Ascending aorta (tissue), 2 donors: ENCODE measurements around the gene MTR. TPM values are rescaled to one million over a fixed set of nuclear protein-coding genes. Genes with fewer than 3 reads are reported as not detected.
"Not testable (repeated sequence)": the region's sequence is repeated elsewhere in the genome, so short reads cannot be mapped to it uniquely, and the experiment has no call there.

Experiments used
- DNase-seq, 2 donors: peaks; one replicate each; pipeline ENCODE4 v3.0.0-alpha.2; 2019; ENCODE audit warnings: low spot score in 2 of 2
- H3K27ac ChIP-seq, 2 donors: fragments of 200-600 bp; sonication (generic); one replicate each; pipeline ENCODE4 v1.5.1; 2016 to 2017; ENCODE audit warnings: mild to moderate bottlenecking in 1 of 2
- H3K27me3 ChIP-seq: fragments of 200-600 bp; sonication (generic); one replicate; pipeline ENCODE4 v1.5.1; 2017
- H3K36me3 ChIP-seq, 2 donors: fragments of 200-600 bp; sonication (generic); one replicate each; pipeline ENCODE4 v1.5.1; 2016
- H3K4me1 ChIP-seq, 2 donors: fragments of 200-600 bp; sonication (generic); one replicate each; pipeline ENCODE4 v1.5.1; 2016 to 2017; ENCODE audit warnings: mild to moderate bottlenecking in 1 of 2
- H3K4me3 ChIP-seq, 2 donors: fragments of 200-600 bp; sonication (generic); one replicate each; pipeline ENCODE4 v1.5.1; 2016 to 2017; ENCODE audit warnings: mild to moderate bottlenecking in 1 of 2
- H3K9me3 ChIP-seq, 2 donors: fragments of 200-600 bp; sonication (generic); one replicate each; pipeline ENCODE4 v1.5.1; 2016
- CTCF ChIP-seq, 3 experiments: fragments of 200-600 bp in 2 of 3; fragments of 450-650 bp in 1 of 3; sonication (generic) in 2 of 3; IDR thresholded peaks; one replicate each; pipeline ENCODE4 v1.5.1; 2016 to 2019; ENCODE audit warnings: antibody characterized with exemption in 3 of 3, mild to moderate bottlenecking in 1 of 3, moderate library complexity in 1 of 3
- intact Hi-C: fragments of 100-400 bp; cut with DNase I; formaldehyde crosslinking; loops from one replicate; pipeline ENCODE4 v1.15.1; 2023
- total RNA-seq: library from RNA; depleted of rRNA; stranded (reverse); fragments of >200 nt; gene quantifications from one replicate; pipeline ENCODE4 v1.1.0, GENCODE V29; 2016

The MTR gene
- total RNA-seq, 1 donor from 2014 or later: 36.1 TPM

GRCh38 chr1:236850077-236850979 lies 55.2 kb downstream of the MTR start:
- peaks cover 20 to 72% of the 10 kb centered on the region in 2 donors for H3K36me3 ChIP-seq
- no peak overlapping the region for H3K4me3 ChIP-seq
- DNase-seq: no peak
- no peaks in the 10 kb centered on the region for H3K9me3 ChIP-seq
- intact Hi-C loops: no loop called here
- no peaks in the 10 kb centered on the region for H3K27me3 ChIP-seq
- no peaks in the 10 kb centered on the region for H3K4me1 ChIP-seq
- no peak for TF ChIP-seq CTCF (IDR thresholded peaks at IDR 0.05)
- no peak overlapping the region for H3K27ac ChIP-seq

- Histone ChIP-seq H3K27ac (no peak overlapping the region), H3K36me3 (peaks cover 32 to 80% of the 10 kb centered on the region in 2 donors), H3K4me3 (no peak overlapping the region), H3K9me3 (no peaks in the 10 kb centered on the region), H3K4me1 (no peaks in the 10 kb centered on the region), H3K27me3 (no peaks in the 10 kb centered on the region)
- intact Hi-C loops: no loop called here
- DNase-seq: no peak
- TF ChIP-seq CTCF (IDR thresholded peaks at IDR 0.05): no peak
Measured at GRCh38 chr1:236851871-236852270, 56.8 kb downstream of the MTR start.

GRCh38 chr1:236853921-236854604 lies 59.0 kb downstream of the MTR start:
- H3K27me3 ChIP-seq: no peaks in the 10 kb centered on the region
- peaks cover 35 to 86% of the 10 kb centered on the region in 2 donors for H3K36me3 ChIP-seq
- intact Hi-C loops: no loop called here
- no peak for DNase-seq
- H3K9me3 ChIP-seq: no peaks in the 10 kb centered on the region
- no peak for TF ChIP-seq CTCF (IDR thresholded peaks at IDR 0.05)
- no peaks in the 10 kb centered on the region for H3K4me1 ChIP-seq
- H3K4me3 ChIP-seq: no peak overlapping the region
- peak overlapping the region in 1 of 2 donors; percentile 9 for H3K27ac ChIP-seq

GRCh38 chr1:236854605-236854983 lies 59.5 kb downstream of the MTR start:
- no peaks in the 10 kb centered on the region for H3K4me1 ChIP-seq
- no peak overlapping the region for H3K4me3 ChIP-seq
- H3K9me3 ChIP-seq: no peaks in the 10 kb centered on the region
- peak overlapping the region in 1 of 2 donors; percentile 9 for H3K27ac ChIP-seq
- intact Hi-C loops: no loop called here
- peaks cover 35 to 89% of the 10 kb centered on the region in 2 donors for H3K36me3 ChIP-seq
- no peaks in the 10 kb centered on the region for H3K27me3 ChIP-seq
- TF ChIP-seq CTCF (IDR thresholded peaks at IDR 0.05): no peak
- DNase-seq: no peak

- H3K36me3 ChIP-seq: peaks cover 31 to 92% of the 10 kb centered on the region in 2 donors
- DNase-seq, H3K27ac ChIP-seq, H3K9me3 ChIP-seq, intact Hi-C loops, H3K27me3 ChIP-seq, H3K4me1 ChIP-seq, H3K4me3 ChIP-seq: not testable (repeated sequence)
Measured at GRCh38 chr1:236856649-236857048, 61.6 kb downstream of the MTR start.

- no peaks in the 10 kb centered on the region for H3K27me3 ChIP-seq
- no peak for DNase-seq
- H3K36me3 ChIP-seq: peaks cover 28 to 91% of the 10 kb centered on the region in 2 donors
- no peaks in the 10 kb centered on the region for H3K4me1 ChIP-seq
- no peaks in the 10 kb centered on the region for H3K9me3 ChIP-seq
- H3K27ac ChIP-seq: no peak overlapping the region
- TF ChIP-seq CTCF (IDR thresholded peaks at IDR 0.05): no peak
- intact Hi-C loops: no loop called here
- H3K4me3 ChIP-seq: no peak overlapping the region
Measured at GRCh38 chr1:236858165-236858564, 63.1 kb downstream of the MTR start.
